K562 (cell line): Measurements from ENCODE around the gene SULT1A1. TPM values are rescaled to one million over a fixed set of nuclear protein-coding genes. Genes with fewer than 3 reads are reported as not detected.
A peak's percentile ranks its signal among the peaks of the same experiment; 100 is the strongest.
"Not testable (repeated sequence)": the region's sequence is repeated elsewhere in the genome, so short reads cannot be mapped to it uniquely, and the experiment has no call there.

Experiments used
- ATAC-seq: fragments of 200-7000 bp; cut with Tn5 transposase; 3 replicates; pipeline ENCODE4 v1.9.1; 2020; ENCODE audit warnings: moderate library complexity
- BruUV-seq: library from RNA; stranded (reverse); fragments of 400-500 nt; replicated peaks from 2 replicates; lab custom pipeline; 2021; lab: Mats Ljungman, UMichigan
- CTCF ChIA-PET: fragments of 300-600 bp; formaldehyde crosslinking; extraction: SDS; loops from one replicate; lab custom pipeline; 2021; ENCODE audit warnings: low intra/inter-chr PET ratio; lab: Yijun Ruan, JAX
- POLR2A ChIA-PET: fragments of 300-600, 350-650 bp; sonication (Branson Sonifier 250); formaldehyde crosslinking; extraction: SDS; loops from one replicate; lab custom pipeline; 2021; ENCODE audit warnings: antibody characterized with exemption, inconsistent platforms; lab: Yijun Ruan, JAX
- DNase-seq, 4 experiments: peaks; one replicate each; pipeline versions ENCODE4 v3.0.0 to v3.0.0-alpha.2; 2011 to 2018; ENCODE audit warnings: low spot score in 3 of 4, mixed read lengths in 3 of 4; ENCODE audit errors: extremely low read depth in 1 of 4
- FAIRE-seq: peaks from 2 replicates; lab custom pipeline; 2011; peaks lifted over from hg19 to GRCh38; lab: Jason Lieb, UNC
- H2AFZ ChIP-seq: 2 replicates; pipeline ENCODE4 v1.6.0; 2011; ENCODE audit warnings: low read depth, low read length, control low read depth, inconsistent platforms
- H3K27ac ChIP-seq: fragments of 200-600 bp; 3 replicates; pipeline ENCODE4 v1.8.0; 2011; ENCODE audit warnings: low read depth, mild to moderate bottlenecking, control low read depth, inconsistent platforms, low read length, moderate library complexity, mixed read lengths; ENCODE audit errors: extremely low read depth
- H3K27me3 ChIP-seq, 2 experiments: fragments of 300-600 bp in 1 of 2; 2 replicates in 1 of 2; 3 replicates in 1 of 2; pipeline versions ENCODE4 v1.6.0 to v1.8.0; 2011; ENCODE audit warnings: inconsistent platforms in 2 of 2, low read length in 2 of 2, mild to moderate bottlenecking in 1 of 2, mixed read lengths in 1 of 2, moderate library complexity in 1 of 2; ENCODE audit not compliant: control insufficient read depth in 2 of 2, insufficient read depth in 2 of 2
- H3K36me3 ChIP-seq: fragments of 300-600 bp; 3 replicates; pipeline ENCODE4 v1.8.0; 2011; ENCODE audit warnings: mild to moderate bottlenecking, low read length, inconsistent platforms; ENCODE audit not compliant: control insufficient read depth, insufficient read depth
- H3K4me1 ChIP-seq, 2 experiments: fragments of 200-600 bp in 1 of 2; replicated peaks in 1 of 2; 2 replicates in 1 of 2; 3 replicates in 1 of 2; pipeline versions ENCODE4 v1.5.1 to v1.8.0; 2011; ENCODE audit warnings: inconsistent platforms in 2 of 2, low read length in 2 of 2, mild to moderate bottlenecking in 1 of 2, mixed read lengths in 1 of 2, moderate library complexity in 1 of 2; ENCODE audit not compliant: control insufficient read depth in 2 of 2, insufficient read depth in 2 of 2
- H3K4me2 ChIP-seq: 2 replicates; pipeline ENCODE4 v1.6.1; 2011; ENCODE audit warnings: low read length, control low read depth, inconsistent platforms, mixed read lengths; ENCODE audit not compliant: insufficient read depth
- H3K4me3 ChIP-seq: fragments of 200-600 bp; sonication (generic), shearing (Covaris generic); 2 replicates; pipeline ENCODE4 v1.5.1; 2016; ENCODE audit warnings: control low read depth, inconsistent platforms
- H3K79me2 ChIP-seq: fragments of 200-600 bp; 3 replicates; pipeline ENCODE4 v1.8.0; 2011; ENCODE audit warnings: low read length, inconsistent platforms; ENCODE audit not compliant: control insufficient read depth, insufficient read depth
- H3K9ac ChIP-seq, 2 experiments: 2 replicates each; pipeline versions ENCODE4 v1.6.0 to v1.6.1; 2011; ENCODE audit warnings: low read depth in 2 of 2, low read length in 2 of 2, control low read depth in 1 of 2, inconsistent platforms in 1 of 2, mild to moderate bottlenecking in 1 of 2, mixed read lengths in 1 of 2; ENCODE audit not compliant: insufficient read depth in 1 of 2
- H3K9me1 ChIP-seq: one replicate; pipeline ENCODE4 v1.6.0; 2011; ENCODE audit warnings: inconsistent platforms, mild to moderate bottlenecking, low read length, moderate library complexity; ENCODE audit not compliant: control insufficient read depth, insufficient read depth
- H3K9me3 ChIP-seq: replicated peaks from 2 replicates; pipeline ENCODE4 v1.5.1; 2011; ENCODE audit warnings: low read depth, low read length, inconsistent platforms; ENCODE audit not compliant: control insufficient read depth, insufficient read depth
- H4K20me1 ChIP-seq: replicated peaks from 2 replicates; pipeline ENCODE4 v1.6.1; 2011; ENCODE audit warnings: low read length, inconsistent platforms, mixed read lengths; ENCODE audit not compliant: control insufficient read depth, insufficient read depth
- FOSL1 ChIP-seq: fragments of 200-800 bp; sonication (Bioruptor generic); conservative IDR thresholded peaks from 2 replicates; pipeline ENCODE4 v1.6.1; 2016; ENCODE audit warnings: missing genetic modification characterization, missing compliant biosample characterization
- NBN ChIP-seq: fragments of 450-650 bp; IDR thresholded peaks from 2 replicates; pipeline ENCODE4 v1.6.1; 2016; ENCODE audit warnings: low read depth, mild to moderate bottlenecking
- POLR2B ChIP-seq: fragments of 450-650 bp; IDR thresholded peaks from 2 replicates; pipeline ENCODE4 v1.6.1; 2018; ENCODE audit warnings: low read depth; ENCODE audit not compliant: partially characterized antibody
- POLR2G ChIP-seq: fragments of 200-400 bp; formaldehyde crosslinking; IDR thresholded peaks from 2 replicates; pipeline ENCODE4 v1.6.1; 2017; ENCODE audit warnings: low read depth, mild to moderate bottlenecking, antibody characterized with exemption, low read length, moderate library complexity
- TBL1XR1 ChIP-seq, 2 experiments: IDR thresholded peaks; 2 replicates each; pipeline ENCODE4 v1.6.1; 2012; ENCODE audit warnings: improper control_type of control experiment in 2 of 2, low read length in 2 of 2, mild to moderate bottlenecking in 1 of 2
- ZNF184 ChIP-seq: sonication (generic); formaldehyde crosslinking; IDR thresholded peaks from 2 replicates; pipeline ENCODE4 v1.5.0; 2020; ENCODE audit warnings: missing genetic modification reagents
- ZNF431 ChIP-seq: sonication (generic); formaldehyde crosslinking; IDR thresholded peaks from 2 replicates; pipeline ENCODE4 v1.8.0; 2022; ENCODE audit warnings: mild to moderate bottlenecking, missing genetic modification reagents
- WGBS: fragments of 100-300 bp; shearing (Covaris generic); methylation state at CpG from one replicate; pipeline ENCODE4 v1.1.6; 2016; ENCODE audit warnings: low coverage, mixed read lengths; ENCODE audit not compliant: insufficient coverage; ENCODE audit errors: missing lambda C conversion rate; 5-methylcytosine and 5-hydroxymethylcytosine counted together
- in situ Hi-C: fragments of 300-500 bp; cut with MboI; formaldehyde crosslinking; loops from 4 replicates; pipeline ENCODE4 v1.15.0; 2018; ENCODE audit warnings: inconsistent platforms, mixed read lengths
- intact Hi-C: fragments of 100-400 bp; cut with micrococcal nuclease; formaldehyde crosslinking; loops from 2 replicates; pipeline ENCODE4 v1.14.2; 2022
- polyA plus RNA-seq, 8 experiments: library from polyadenylated mRNA; depleted of rRNA in 4 of 8; stranded (reverse) in 5 of 8; unstranded in 3 of 8; fragments of >200 nt; fragmentation: Nextera tagmentation in 2 of 8; fragmentation: Illumina TruSeq in 1 of 8; extraction: Ambion mirVana in 2 of 8; extraction: Trizol in 1 of 8; gene quantifications; 2 replicates each; pipeline versions ENCODE4 v1.2.1 to v1.2.3, GENCODE V29; 2011 to 2014; ENCODE audit warnings: inconsistent platforms in 1 of 8, missing spikeins in 1 of 8
- total RNA-seq, 7 experiments: library from RNA; depleted of rRNA in 6 of 7; stranded (reverse); fragments of >200 nt in 6 of 7; fragmentation: Illumina TruSeq in 2 of 7; extraction: Trizol in 2 of 7; gene quantifications; 2 replicates each; pipeline versions ENCODE4 v1.2.1 to v1.2.3, GENCODE V29; 2011 to 2021; ENCODE audit warnings: low replicate concordance in 1 of 7
- TF ChIP-seq, protein P1 (sequence below): sonication (generic); formaldehyde crosslinking; IDR thresholded peaks from 2 replicates; pipeline ENCODE4 v1.8.0; 2022; ENCODE audit warnings: mild to moderate bottlenecking, missing genetic modification reagents, borderline replicate concordance
- TF ChIP-seq, protein P2 (sequence below): sonication (generic); formaldehyde crosslinking; IDR thresholded peaks from 2 replicates; pipeline ENCODE4 v1.8.0; 2022; ENCODE audit warnings: mild to moderate bottlenecking, missing genetic modification reagents
- TF ChIP-seq, protein P3 (sequence below): sonication (generic); formaldehyde crosslinking; IDR thresholded peaks from 2 replicates; pipeline ENCODE4 v1.8.1; 2023; ENCODE audit warnings: mild to moderate bottlenecking, missing genetic modification reagents

Gene SULT1A1
- total and polyA plus RNA-seq, 9 of the 15 experiments (the other 6 are each of a cell fraction or from before 2014, with no cell fraction given), result 3.4 to 30.1 (median 16.6) TPM

DNA sequence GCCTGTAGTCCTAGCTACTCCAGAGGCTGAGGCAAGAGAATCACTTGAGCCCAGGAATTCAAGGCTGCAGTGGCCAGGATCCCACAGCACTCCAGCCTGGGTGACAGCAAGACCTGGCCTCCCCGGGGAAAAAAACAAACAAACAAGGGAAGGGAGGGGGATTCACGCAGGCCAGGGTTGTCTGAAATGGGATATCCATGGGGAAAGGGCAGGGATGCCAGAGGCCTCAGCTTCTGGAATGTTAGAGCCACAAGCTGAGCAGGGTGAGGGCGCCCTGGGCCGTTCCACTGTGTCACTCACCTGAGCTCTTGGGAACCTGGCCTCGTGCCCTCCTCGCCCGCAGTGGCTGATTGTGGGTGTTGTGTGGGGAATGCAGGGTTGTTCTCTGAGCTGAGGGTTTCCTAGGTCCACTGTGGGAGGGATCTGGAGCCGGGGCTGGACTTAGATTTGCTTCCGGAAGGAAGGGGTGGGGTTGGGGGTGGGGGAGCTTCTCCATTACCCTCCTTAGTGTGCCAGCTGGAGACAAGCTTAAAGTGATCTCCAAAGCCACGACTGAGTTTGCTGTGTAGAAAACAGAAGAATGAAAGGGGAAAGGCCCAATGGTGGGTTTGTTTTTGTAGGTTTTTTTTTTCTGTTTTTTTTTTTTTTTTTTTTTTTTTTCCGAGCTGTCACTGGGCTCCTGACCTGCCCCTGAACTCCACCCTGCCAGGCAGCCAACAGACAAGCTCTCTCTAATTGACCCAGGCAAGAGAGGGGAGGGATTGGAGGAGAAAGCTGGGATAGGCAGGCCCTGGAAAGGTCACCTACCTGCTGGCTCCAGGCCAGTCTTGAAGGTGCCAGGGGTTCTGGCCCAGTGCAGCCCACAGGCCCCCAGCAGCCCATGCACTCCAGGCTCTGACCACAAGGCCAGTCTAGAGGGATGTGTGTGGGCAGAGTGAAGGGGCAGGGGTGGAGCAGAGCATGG, at the start of gene SULT1A1 (continued):
- TF ChIP-seq FOSL1 (tag), result no peak
- TF ChIP-seq POLR2G, result peak; percentile 45
- TF ChIP-seq, protein P1, sequence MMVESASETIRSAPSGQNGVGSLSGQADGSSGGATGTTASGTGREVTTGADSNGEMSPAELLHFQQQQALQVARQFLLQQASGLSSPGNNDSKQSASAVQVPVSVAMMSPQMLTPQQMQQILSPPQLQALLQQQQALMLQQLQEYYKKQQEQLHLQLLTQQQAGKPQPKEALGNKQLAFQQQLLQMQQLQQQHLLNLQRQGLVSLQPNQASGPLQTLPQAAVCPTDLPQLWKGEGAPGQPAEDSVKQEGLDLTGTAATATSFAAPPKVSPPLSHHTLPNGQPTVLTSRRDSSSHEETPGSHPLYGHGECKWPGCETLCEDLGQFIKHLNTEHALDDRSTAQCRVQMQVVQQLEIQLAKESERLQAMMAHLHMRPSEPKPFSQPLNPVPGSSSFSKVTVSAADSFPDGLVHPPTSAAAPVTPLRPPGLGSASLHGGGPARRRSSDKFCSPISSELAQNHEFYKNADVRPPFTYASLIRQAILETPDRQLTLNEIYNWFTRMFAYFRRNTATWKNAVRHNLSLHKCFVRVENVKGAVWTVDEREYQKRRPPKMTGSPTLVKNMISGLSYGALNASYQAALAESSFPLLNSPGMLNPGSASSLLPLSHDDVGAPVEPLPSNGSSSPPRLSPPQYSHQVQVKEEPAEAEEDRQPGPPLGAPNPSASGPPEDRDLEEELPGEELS (CRISPR knock-in tag), result no peak
- no peak for TF ChIP-seq POLR2B
- no peak for TF ChIP-seq NBN
- no peak for TF ChIP-seq TBL1XR1 (IDR thresholded peaks at IDR 0.05; ENCODE audit: low read length in 2 of 2)
- no peak for TF ChIP-seq ZNF184 (CRISPR knock-in tag)
- TF ChIP-seq, protein P2, sequence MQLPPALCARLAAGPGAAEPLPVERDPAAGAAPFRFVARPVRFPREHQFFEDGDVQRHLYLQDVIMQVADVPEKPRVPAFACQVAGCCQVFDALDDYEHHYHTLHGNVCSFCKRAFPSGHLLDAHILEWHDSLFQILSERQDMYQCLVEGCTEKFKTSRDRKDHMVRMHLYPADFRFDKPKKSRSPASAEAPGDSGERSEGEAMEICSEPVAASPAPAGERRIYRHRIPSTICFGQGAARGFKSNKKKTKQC (CRISPR knock-in tag), result no peak
- no peak for TF ChIP-seq ZNF431
- TF ChIP-seq, protein P3, sequence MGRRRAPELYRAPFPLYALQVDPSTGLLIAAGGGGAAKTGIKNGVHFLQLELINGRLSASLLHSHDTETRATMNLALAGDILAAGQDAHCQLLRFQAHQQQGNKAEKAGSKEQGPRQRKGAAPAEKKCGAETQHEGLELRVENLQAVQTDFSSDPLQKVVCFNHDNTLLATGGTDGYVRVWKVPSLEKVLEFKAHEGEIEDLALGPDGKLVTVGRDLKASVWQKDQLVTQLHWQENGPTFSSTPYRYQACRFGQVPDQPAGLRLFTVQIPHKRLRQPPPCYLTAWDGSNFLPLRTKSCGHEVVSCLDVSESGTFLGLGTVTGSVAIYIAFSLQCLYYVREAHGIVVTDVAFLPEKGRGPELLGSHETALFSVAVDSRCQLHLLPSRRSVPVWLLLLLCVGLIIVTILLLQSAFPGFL (CRISPR knock-in tag), result no peak

DNA sequence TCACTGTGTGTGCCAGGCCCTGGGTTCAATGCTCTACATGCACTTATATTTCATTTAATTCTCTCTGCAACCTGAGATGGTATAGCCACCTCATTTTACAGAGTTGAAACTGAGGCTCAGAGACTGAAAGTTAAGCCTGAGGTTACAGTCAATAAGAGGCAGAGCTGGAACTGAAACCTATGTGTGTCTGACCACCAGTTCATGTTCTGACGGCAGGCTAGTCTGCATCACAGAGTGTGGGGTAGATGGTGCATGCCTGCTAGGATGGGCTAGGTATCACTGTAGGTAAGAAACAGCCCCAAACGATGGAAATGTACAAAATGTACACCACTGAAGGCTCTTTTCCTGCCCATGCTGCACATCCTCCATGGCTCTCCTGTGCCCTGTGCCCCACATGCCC, 30.1 kb upstream of the SULT1A1 start:
- in situ Hi-C loops, result loop anchor here (10.0 kb wide), 1 partner anchor 165 kb away; the partner anchor contains the start of gene NPIPB7
- H3K4me1 ChIP-seq, H3K9me3 ChIP-seq, H3K4me3 ChIP-seq, ATAC-seq, H3K79me2 ChIP-seq, H3K9ac ChIP-seq, H3K27ac ChIP-seq, H3K36me3 ChIP-seq, H4K20me1 ChIP-seq, BruUV-seq, CTCF ChIA-PET, DNase-seq, FAIRE-seq, H2AFZ ChIP-seq, H3K4me2 ChIP-seq, POLR2A ChIA-PET, intact Hi-C loops, H3K9me1 ChIP-seq, H3K27me3 ChIP-seq: not testable (repeated sequence)
- 0% methylated on average over 1 of the region's 2 CpGs for WGBS
